Liver (tissue), 9 donors: ENCODE results near the gene ARHGAP30. TPM values are rescaled to one million over a fixed set of nuclear protein-coding genes. Genes with fewer than 3 reads are reported as not detected.

Experiments used
- DNase-seq: peaks from one replicate; pipeline ENCODE4 v3.0.0-alpha.2; 2017; ENCODE audit warnings: low spot score
- H3K27ac ChIP-seq, 2 donors: one replicate each; pipeline ENCODE4 v1.7.0; 2013; ENCODE audit warnings: inconsistent platforms in 2 of 2, low read length in 2 of 2, control low read depth in 1 of 2, low read depth in 1 of 2, mild to moderate bottlenecking in 1 of 2
- H3K27me3 ChIP-seq, 4 donors: one replicate each; pipeline versions ENCODE4 v1.6.1 to v1.7.0; 2013; ENCODE audit warnings: low read length in 3 of 4, inconsistent platforms in 1 of 4, mild to moderate bottlenecking in 1 of 4, moderate library complexity in 1 of 4; ENCODE audit not compliant: control insufficient read depth in 4 of 4, insufficient read depth in 4 of 4
- H3K36me3 ChIP-seq, 4 donors: one replicate each; pipeline versions ENCODE4 v1.6.1 to v1.7.0; 2013; ENCODE audit warnings: low read length in 3 of 4, mild to moderate bottlenecking in 3 of 4, low read depth in 1 of 4, moderate library complexity in 1 of 4; ENCODE audit not compliant: control insufficient read depth in 4 of 4, insufficient read depth in 3 of 4
- H3K4me1 ChIP-seq, 4 donors: one replicate each; pipeline versions ENCODE4 v1.6.1 to v1.7.0; 2013; ENCODE audit warnings: low read length in 3 of 4, mild to moderate bottlenecking in 3 of 4, moderate library complexity in 1 of 4; ENCODE audit not compliant: control insufficient read depth in 4 of 4, insufficient read depth in 4 of 4
- H3K4me3 ChIP-seq, 3 donors: one replicate each; pipeline versions ENCODE4 v1.6.1 to v1.7.0; 2013; ENCODE audit warnings: low read length in 3 of 3, control low read depth in 1 of 3, low read depth in 1 of 3, mild to moderate bottlenecking in 1 of 3
- H3K9ac ChIP-seq, 2 donors: one replicate each; pipeline ENCODE4 v1.7.0; 2013; ENCODE audit warnings: low read length in 2 of 2, mild to moderate bottlenecking in 2 of 2, moderate library complexity in 2 of 2, control low read depth in 1 of 2, low read depth in 1 of 2
- H3K9me3 ChIP-seq, 4 donors: one replicate each; pipeline versions ENCODE4 v1.6.1 to v1.7.0; 2013; ENCODE audit warnings: low read length in 3 of 4; ENCODE audit not compliant: control insufficient read depth in 4 of 4
- ATF3 ChIP-seq: IDR thresholded peaks from 2 replicates; pipeline ENCODE4 v1.6.1; 2016; ENCODE audit warnings: antibody characterized with exemption
- CTCF ChIP-seq: fragments of 150-350 bp; IDR thresholded peaks from 2 replicates; pipeline ENCODE4 v1.5.1; 2017; ENCODE audit warnings: improper control_type of control experiment, low read depth, low read length; ENCODE audit not compliant: missing input control
- FOXA1 ChIP-seq: IDR thresholded peaks from 2 replicates; pipeline ENCODE4 v1.6.1; 2016; ENCODE audit warnings: antibody characterized with exemption
- FOXA2 ChIP-seq: IDR thresholded peaks from 2 replicates; pipeline ENCODE4 v1.6.1; 2016; ENCODE audit warnings: antibody characterized with exemption
- GABPA ChIP-seq, 2 donors: IDR thresholded peaks in 1 of 2; conservative IDR thresholded peaks in 1 of 2; 2 replicates each; pipeline ENCODE4 v1.6.1; 2016; ENCODE audit warnings: antibody characterized with exemption in 2 of 2, mild to moderate bottlenecking in 1 of 2, moderate library complexity in 1 of 2
- HNF4A ChIP-seq, 2 donors: conservative IDR thresholded peaks; 2 replicates each; pipeline ENCODE4 v1.6.1; 2016; ENCODE audit warnings: antibody characterized with exemption in 2 of 2, mild to moderate bottlenecking in 2 of 2
- HNF4G ChIP-seq: IDR thresholded peaks from 2 replicates; pipeline ENCODE4 v1.6.1; 2016; ENCODE audit warnings: antibody characterized with exemption
- JUND ChIP-seq, 2 donors: IDR thresholded peaks; 2 replicates each; pipeline ENCODE4 v1.6.1; 2016; ENCODE audit warnings: antibody characterized with exemption in 2 of 2
- MAX ChIP-seq: IDR thresholded peaks from 2 replicates; pipeline ENCODE4 v1.6.1; 2016; ENCODE audit warnings: antibody characterized with exemption
- NR2F2 ChIP-seq: IDR thresholded peaks from 2 replicates; pipeline ENCODE4 v1.6.1; 2016; ENCODE audit warnings: antibody characterized with exemption
- RAD21 ChIP-seq, 2 donors: IDR thresholded peaks; 2 replicates each; pipeline ENCODE4 v1.6.1; 2016; ENCODE audit warnings: antibody characterized with exemption in 2 of 2, mild to moderate bottlenecking in 2 of 2
- RXRA ChIP-seq, 2 donors: IDR thresholded peaks; 2 replicates each; pipeline ENCODE4 v1.6.1; 2017 to 2018; ENCODE audit warnings: antibody characterized with exemption in 2 of 2, mild to moderate bottlenecking in 1 of 2
- SP1 ChIP-seq: IDR thresholded peaks from 2 replicates; pipeline ENCODE4 v1.6.1; 2018; ENCODE audit warnings: antibody characterized with exemption, mild to moderate bottlenecking
- TAF1 ChIP-seq: conservative IDR thresholded peaks from 2 replicates; pipeline ENCODE4 v1.6.1; 2016; ENCODE audit warnings: antibody characterized with exemption, mild to moderate bottlenecking
- YY1 ChIP-seq: IDR thresholded peaks from 2 replicates; pipeline ENCODE4 v1.6.1; 2016; ENCODE audit warnings: antibody characterized with exemption, mild to moderate bottlenecking
- WGBS: extraction: QIAGEN DNeasy Blood & Tissue Kit; methylation state at CpG from one replicate; pipeline ENCODE4 v1.1.7; 2013; 5-methylcytosine and 5-hydroxymethylcytosine counted together
- polyA plus RNA-seq, 2 donors: library from polyadenylated mRNA; stranded (reverse) in 1 of 2; unstranded in 1 of 2; fragments of 200-250 nt in 1 of 2; fragments of >200 nt in 1 of 2; fragmentation: Nextera tagmentation in 1 of 2; extraction: Ambion mirVana in 1 of 2; gene quantifications; one replicate each; pipeline versions ENCODE4 v1.2.1 to v1.2.3, GENCODE V29; 2013 to 2015
- total RNA-seq, 2 donors: library from RNA; depleted of rRNA; stranded (reverse); fragments of >200 nt; gene quantifications; one replicate each; pipeline ENCODE4 v1.2.3, GENCODE V29; 2014
- TF ChIP-seq, protein P1 (sequence below): IDR thresholded peaks from 2 replicates; pipeline ENCODE4 v1.6.1; 2016; ENCODE audit warnings: antibody characterized with exemption
- TF ChIP-seq, protein P2 (sequence below): IDR thresholded peaks from 2 replicates; pipeline ENCODE4 v1.6.1; 2016; ENCODE audit warnings: antibody characterized with exemption, mild to moderate bottlenecking
- donor health status: healthy.
- donor health status: healthy.
- donor health status: healthy.
- donor health status: healthy.
- donor health status: healthy.

Gene ARHGAP30
- total and polyA plus RNA-seq, 4 donors: 1.2 to 8.9 (median 5.0) TPM

GRCh38 chr1:161020509-161021164 lies 49.1 kb downstream of the ARHGAP30 start, which contains the start of gene F11R:
F11R (minus strand) TSS chr1:161021152; CDS start chr1:161021073, 79 bp downstream.
- DNase-seq: peak; percentile 77
- WGBS: under 1% methylated on average over 36 of the region's 36 CpGs
- no peaks in the 10 kb centered on the region for H3K9me3 ChIP-seq
- peak within 1 kb of the TSS; percentile 62 to 92 (median 74) for H3K4me3 ChIP-seq
- H3K27ac ChIP-seq: peak within 1 kb of the TSS; percentile 82 to 92
- no peaks in the 10 kb centered on the region for H3K27me3 ChIP-seq
- H3K9ac ChIP-seq: peak within 1 kb of the TSS; percentile 68 to 97
- H3K36me3 ChIP-seq: no peaks in the 10 kb centered on the region
- peaks cover 11 to 32% (median 18%) of the 10 kb centered on the region in 4 donors for H3K4me1 ChIP-seq
- TF ChIP-seq HNF4A (conservative IDR thresholded peaks at IDR 0.05) (peak in 1 of 2 donors; percentile 3), CTCF (peak; percentile 24), ATF3 (no peak)

DNA sequence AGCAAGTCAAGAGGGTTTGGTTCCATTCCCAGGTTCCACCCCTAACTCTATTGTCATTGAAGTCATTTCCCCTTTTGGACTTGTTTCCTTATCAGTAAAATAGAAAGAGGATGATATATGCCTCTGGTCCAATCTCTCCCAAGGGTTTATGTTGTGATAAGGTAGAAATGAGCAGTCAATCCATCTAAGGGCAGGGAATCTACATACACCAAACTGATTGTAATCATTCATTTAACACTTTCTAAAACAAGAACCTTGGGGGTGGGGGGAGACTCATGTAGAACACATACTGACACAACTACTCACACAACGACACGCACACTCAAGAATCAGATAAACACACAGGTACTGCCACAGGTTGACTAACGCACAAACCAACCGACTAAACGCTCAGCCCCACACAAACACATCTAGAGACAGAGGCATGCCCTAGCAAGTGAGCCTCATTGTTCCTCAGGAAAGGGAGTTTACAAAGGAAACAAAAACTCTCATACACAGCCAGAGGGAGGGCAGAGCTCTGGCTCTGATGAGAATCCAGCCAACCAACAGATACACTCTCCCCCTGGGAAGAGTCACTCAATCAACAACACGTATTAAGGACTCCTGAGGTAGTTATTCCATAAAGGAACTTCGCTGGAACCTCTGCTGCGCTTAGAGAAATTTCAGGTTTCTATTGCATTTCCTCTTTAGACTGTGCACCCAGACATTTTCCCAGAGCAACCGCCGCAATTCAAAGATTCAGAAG lies 49.8 kb downstream of the ARHGAP30 start:
- Histone ChIP-seq H3K9ac (peak overlapping the region; percentile 67 to 97), H3K27me3 (no peaks in the 10 kb centered on the region), H3K4me1 (peaks cover 11 to 32% (median 18%) of the 10 kb centered on the region in 4 donors), H3K36me3 (no peaks in the 10 kb centered on the region), H3K9me3 (no peaks in the 10 kb centered on the region), H3K27ac (peak overlapping the region; percentile 82 to 92), H3K4me3 (peak overlapping the region; percentile 62 to 92 (median 74))
- 9% methylated on average over 10 of the region's 10 CpGs for WGBS
- TF ChIP-seq GABPA (IDR thresholded peaks at IDR 0.05 in 1 of 2, conservative IDR thresholded peaks at IDR 0.05 in 1 of 2): no peak
- no peak for TF ChIP-seq ATF3
- TF ChIP-seq RXRA (IDR thresholded peaks at IDR 0.05): no peak
- TF ChIP-seq NR2F2: no peak
- no peak for TF ChIP-seq JUND (IDR thresholded peaks at IDR 0.05)
- TF ChIP-seq, protein P1, sequence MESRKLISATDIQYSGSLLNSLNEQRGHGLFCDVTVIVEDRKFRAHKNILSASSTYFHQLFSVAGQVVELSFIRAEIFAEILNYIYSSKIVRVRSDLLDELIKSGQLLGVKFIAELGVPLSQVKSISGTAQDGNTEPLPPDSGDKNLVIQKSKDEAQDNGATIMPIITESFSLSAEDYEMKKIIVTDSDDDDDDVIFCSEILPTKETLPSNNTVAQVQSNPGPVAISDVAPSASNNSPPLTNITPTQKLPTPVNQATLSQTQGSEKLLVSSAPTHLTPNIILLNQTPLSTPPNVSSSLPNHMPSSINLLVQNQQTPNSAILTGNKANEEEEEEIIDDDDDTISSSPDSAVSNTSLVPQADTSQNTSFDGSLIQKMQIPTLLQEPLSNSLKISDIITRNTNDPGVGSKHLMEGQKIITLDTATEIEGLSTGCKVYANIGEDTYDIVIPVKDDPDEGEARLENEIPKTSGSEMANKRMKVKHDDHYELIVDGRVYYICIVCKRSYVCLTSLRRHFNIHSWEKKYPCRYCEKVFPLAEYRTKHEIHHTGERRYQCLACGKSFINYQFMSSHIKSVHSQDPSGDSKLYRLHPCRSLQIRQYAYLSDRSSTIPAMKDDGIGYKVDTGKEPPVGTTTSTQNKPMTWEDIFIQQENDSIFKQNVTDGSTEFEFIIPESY: no peak
- TF ChIP-seq YY1: no peak
- no peak for TF ChIP-seq TAF1
- TF ChIP-seq RAD21 (IDR thresholded peaks at IDR 0.05): no peak
- no peak for TF ChIP-seq MAX
- no peak for TF ChIP-seq FOXA2
- no peak for TF ChIP-seq FOXA1
- no peak for TF ChIP-seq HNF4G
- TF ChIP-seq, protein P2, sequence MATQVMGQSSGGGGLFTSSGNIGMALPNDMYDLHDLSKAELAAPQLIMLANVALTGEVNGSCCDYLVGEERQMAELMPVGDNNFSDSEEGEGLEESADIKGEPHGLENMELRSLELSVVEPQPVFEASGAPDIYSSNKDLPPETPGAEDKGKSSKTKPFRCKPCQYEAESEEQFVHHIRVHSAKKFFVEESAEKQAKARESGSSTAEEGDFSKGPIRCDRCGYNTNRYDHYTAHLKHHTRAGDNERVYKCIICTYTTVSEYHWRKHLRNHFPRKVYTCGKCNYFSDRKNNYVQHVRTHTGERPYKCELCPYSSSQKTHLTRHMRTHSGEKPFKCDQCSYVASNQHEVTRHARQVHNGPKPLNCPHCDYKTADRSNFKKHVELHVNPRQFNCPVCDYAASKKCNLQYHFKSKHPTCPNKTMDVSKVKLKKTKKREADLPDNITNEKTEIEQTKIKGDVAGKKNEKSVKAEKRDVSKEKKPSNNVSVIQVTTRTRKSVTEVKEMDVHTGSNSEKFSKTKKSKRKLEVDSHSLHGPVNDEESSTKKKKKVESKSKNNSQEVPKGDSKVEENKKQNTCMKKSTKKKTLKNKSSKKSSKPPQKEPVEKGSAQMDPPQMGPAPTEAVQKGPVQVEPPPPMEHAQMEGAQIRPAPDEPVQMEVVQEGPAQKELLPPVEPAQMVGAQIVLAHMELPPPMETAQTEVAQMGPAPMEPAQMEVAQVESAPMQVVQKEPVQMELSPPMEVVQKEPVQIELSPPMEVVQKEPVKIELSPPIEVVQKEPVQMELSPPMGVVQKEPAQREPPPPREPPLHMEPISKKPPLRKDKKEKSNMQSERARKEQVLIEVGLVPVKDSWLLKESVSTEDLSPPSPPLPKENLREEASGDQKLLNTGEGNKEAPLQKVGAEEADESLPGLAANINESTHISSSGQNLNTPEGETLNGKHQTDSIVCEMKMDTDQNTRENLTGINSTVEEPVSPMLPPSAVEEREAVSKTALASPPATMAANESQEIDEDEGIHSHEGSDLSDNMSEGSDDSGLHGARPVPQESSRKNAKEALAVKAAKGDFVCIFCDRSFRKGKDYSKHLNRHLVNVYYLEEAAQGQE: no peak
- no peak for TF ChIP-seq SP1
- no peak for DNase-seq
